K562 (cell line): ENCODE measurements around the gene SLC35G6. TPM values are rescaled to one million over a fixed set of nuclear protein-coding genes. Genes with fewer than 3 reads are reported as not detected.

Experiments used
- CAMTA2 ChIP-seq: fragments of 250-450 bp; sonication (Bioruptor Pico); conservative IDR thresholded peaks from 2 replicates; pipeline ENCODE4 v1.5.1; 2022
- ELF2 ChIP-seq: fragments of 250-450 bp; sonication (Bioruptor Pico); IDR thresholded peaks from 2 replicates; pipeline ENCODE4 v1.5.0; 2021; ENCODE audit warnings: mild to moderate bottlenecking
- EP300 ChIP-seq: IDR thresholded peaks from 2 replicates; pipeline ENCODE4 v1.6.1; 2012; ENCODE audit warnings: low read length, improper control_type of control experiment
- FOXK2 ChIP-seq, 2 experiments: fragments of 450-650 bp; IDR thresholded peaks in 1 of 2; conservative IDR thresholded peaks in 1 of 2; 2 replicates each; pipeline ENCODE4 v1.6.1; 2016; ENCODE audit warnings: low read depth in 2 of 2, mild to moderate bottlenecking in 1 of 2
- GABPA ChIP-seq: fragments of 200-800 bp; sonication (Bioruptor generic); conservative IDR thresholded peaks from 2 replicates; pipeline ENCODE4 v1.6.1; 2016; ENCODE audit warnings: low read depth, missing genetic modification characterization, missing compliant biosample characterization
- NFIC ChIP-seq: fragments of 450-650 bp; IDR thresholded peaks from 2 replicates; pipeline ENCODE4 v1.6.1; 2017; ENCODE audit warnings: mild to moderate bottlenecking, inconsistent platforms
- NR3C1 ChIP-seq: sonication (generic); formaldehyde crosslinking; IDR thresholded peaks from 2 replicates; pipeline ENCODE4 v1.8.1; 2022; ENCODE audit warnings: missing genetic modification reagents
- RBM15 ChIP-seq: fragments of 200-400 bp; formaldehyde crosslinking; IDR thresholded peaks from 2 replicates; pipeline ENCODE4 v1.6.1; 2018; ENCODE audit warnings: mild to moderate bottlenecking, low read length, moderate library complexity; ENCODE audit not compliant: insufficient read depth
- RHOXF2B ChIP-seq: fragments of 250-450 bp; sonication (Bioruptor Pico); conservative IDR thresholded peaks from 2 replicates; pipeline ENCODE4 v1.5.1; 2021
- SIN3B ChIP-seq: fragments of 450-650 bp; IDR thresholded peaks from 2 replicates; pipeline ENCODE4 v1.6.1; 2017; ENCODE audit warnings: low read depth, mild to moderate bottlenecking, moderate library complexity
- SMARCE1 ChIP-seq: fragments of 450-650 bp; IDR thresholded peaks from 2 replicates; pipeline ENCODE4 v1.7.1; 2016; ENCODE audit warnings: mild to moderate bottlenecking
- STAT5A ChIP-seq: IDR thresholded peaks from 2 replicates; pipeline ENCODE4 v1.6.1; 2012; ENCODE audit warnings: low read length, inconsistent platforms, borderline replicate concordance
- XRCC5 ChIP-seq: fragments of 200-400 bp; formaldehyde crosslinking; IDR thresholded peaks from 2 replicates; pipeline ENCODE4 v1.6.1; 2017; ENCODE audit warnings: low read depth, mild to moderate bottlenecking, low read length
- ZBED1 ChIP-seq: IDR thresholded peaks from 2 replicates; pipeline ENCODE4 v1.6.1; 2014
- ZBTB34 ChIP-seq: fragments of 250-450 bp; sonication (Bioruptor Pico); IDR thresholded peaks from 2 replicates; pipeline ENCODE4 v1.8.0; 2021; ENCODE audit warnings: mild to moderate bottlenecking, moderate library complexity
- ZNF217 ChIP-seq: sonication (generic); formaldehyde crosslinking; IDR thresholded peaks from 2 replicates; pipeline ENCODE4 v1.8.0; 2022; ENCODE audit warnings: mild to moderate bottlenecking, missing genetic modification reagents
- ZNF436 ChIP-seq: fragments of 250-450, 450-650 bp; sonication (Bioruptor Pico); formaldehyde crosslinking; IDR thresholded peaks from 2 replicates; pipeline ENCODE4 v1.7.0; 2020; ENCODE audit warnings: mild to moderate bottlenecking
- ZNF551 ChIP-seq: fragments of 250-450 bp; sonication (Bioruptor Pico); IDR thresholded peaks from 2 replicates; pipeline ENCODE4 v1.5.0; 2021; ENCODE audit warnings: mild to moderate bottlenecking, moderate library complexity
- ZNF561 ChIP-seq: fragments of 450-650 bp; formaldehyde crosslinking; conservative IDR thresholded peaks from 2 replicates; pipeline ENCODE4 v1.4.0; 2020; ENCODE audit warnings: mild to moderate bottlenecking, moderate library complexity
- ZNF57 ChIP-seq: fragments of 450-650 bp; formaldehyde crosslinking; IDR thresholded peaks from 2 replicates; pipeline ENCODE4 v1.4.0; 2020; ENCODE audit warnings: mild to moderate bottlenecking, moderate library complexity
- ZNF764 ChIP-seq: fragments of 250-450 bp; sonication (Bioruptor Pico); IDR thresholded peaks from 2 replicates; pipeline ENCODE4 v1.4.0; 2020; ENCODE audit warnings: low read depth, mild to moderate bottlenecking, moderate library complexity
- polyA plus RNA-seq, 8 experiments: library from polyadenylated mRNA; depleted of rRNA in 4 of 8; stranded (reverse) in 5 of 8; unstranded in 3 of 8; fragments of >200 nt; fragmentation: Nextera tagmentation in 2 of 8; fragmentation: Illumina TruSeq in 1 of 8; extraction: Ambion mirVana in 2 of 8; extraction: Trizol in 1 of 8; gene quantifications; 2 replicates each; pipeline versions ENCODE4 v1.2.1 to v1.2.3, GENCODE V29; 2011 to 2014; ENCODE audit warnings: inconsistent platforms in 1 of 8, missing spikeins in 1 of 8
- total RNA-seq, 7 experiments: library from RNA; depleted of rRNA in 6 of 7; stranded (reverse); fragments of >200 nt in 6 of 7; fragmentation: Illumina TruSeq in 2 of 7; extraction: Trizol in 2 of 7; gene quantifications; 2 replicates each; pipeline versions ENCODE4 v1.2.1 to v1.2.3, GENCODE V29; 2011 to 2021; ENCODE audit warnings: low replicate concordance in 1 of 7
- TF ChIP-seq, protein P1 (sequence below): fragments of 150-350 bp; IDR thresholded peaks from 2 replicates; pipeline ENCODE4 v1.6.1; 2014; ENCODE audit warnings: low read depth, mild to moderate bottlenecking, low read length, borderline replicate concordance
- TF ChIP-seq, protein P2 (sequence below): sonication (generic); formaldehyde crosslinking; IDR thresholded peaks from 2 replicates; pipeline ENCODE4 v1.8.0; 2022; ENCODE audit warnings: missing genetic modification reagents, mild to moderate bottlenecking, borderline replicate concordance

Gene SLC35G6
- total and polyA plus RNA-seq, 9 of the 15 experiments (the other 6 are each of a cell fraction or from before 2014, with no cell fraction given): not detected

DNA sequence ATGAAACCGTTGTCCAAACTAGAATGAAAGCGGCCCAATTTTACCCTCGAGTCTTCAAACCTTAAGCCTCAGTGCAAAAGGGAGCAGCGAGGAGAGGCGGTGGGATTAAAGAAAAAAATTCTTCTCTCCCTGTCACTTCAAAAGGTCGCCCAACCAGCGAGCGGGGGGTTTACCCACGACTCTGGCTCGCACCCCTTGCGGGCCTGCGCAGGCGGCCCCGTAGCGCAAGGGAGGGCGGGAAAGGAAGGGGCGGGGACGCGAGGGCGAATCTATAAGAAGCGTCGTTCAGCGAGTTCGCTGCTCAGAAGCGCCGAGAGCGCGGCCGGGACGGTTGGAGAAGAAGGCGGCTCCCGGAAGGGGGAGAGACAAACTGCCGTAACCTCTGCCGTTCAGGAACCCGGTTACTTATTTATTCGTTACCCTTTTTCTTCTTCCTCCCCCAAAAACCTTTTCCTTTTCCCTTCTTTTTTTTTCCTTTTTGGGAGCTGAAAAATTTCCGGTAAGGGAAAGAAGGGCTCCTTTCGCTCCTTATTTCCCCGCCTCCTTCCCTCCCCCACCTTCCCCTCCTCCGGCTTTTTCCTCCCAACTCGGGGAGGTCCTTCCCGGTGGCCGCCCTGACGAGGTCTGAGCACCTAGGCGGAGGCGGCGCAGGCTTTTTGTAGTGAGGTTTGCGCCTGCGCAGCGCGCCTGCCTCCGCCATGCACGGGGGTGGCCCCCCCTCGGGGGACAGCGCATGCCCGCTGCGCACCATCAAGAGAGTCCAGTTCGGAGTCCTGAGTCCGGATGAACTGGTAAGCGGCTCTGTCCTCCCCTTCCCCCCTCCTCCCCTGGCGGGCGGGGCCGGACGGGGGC, 3.0 kb downstream of the SLC35G6 start, which contains the start of gene POLR2A (continued):
- TF ChIP-seq SIN3B (no peak), STAT5A (0 out of 2 replicates have a peak, but pooled peaks have one; percentile 6), NR3C1 (no peak), ELF2 (peak; percentile 80), XRCC5 (no peak), RHOXF2B (CRISPR knock-in tag) (0 out of 2 replicates have a peak, but pooled peaks have one; percentile 13), SMARCE1 (no peak), ZBTB34 (CRISPR knock-in tag) (no peak), ZBED1 (0 out of 2 replicates have a peak, but pooled peaks have one; percentile 39), CAMTA2 (no peak), GABPA (tag) (peak; percentile 65), RBM15 (no peak), ZNF436 (CRISPR knock-in tag) (peak; percentile 72; the same call in 1 of the 2 replicates), ZNF217 (CRISPR knock-in tag) (no peak), ZNF551 (no peak), ZNF561 (no peak), EP300 (peak; percentile 14; the same call in 1 of the 2 replicates), ZNF764 (CRISPR knock-in tag) (0 out of 2 replicates have a peak, but pooled peaks have one; percentile 29), NFIC (peak; percentile 71), ZNF57 (CRISPR knock-in tag) (no peak), FOXK2 (conservative IDR thresholded peaks at IDR 0.05 in 1 of 2, IDR thresholded peaks at IDR 0.05 in 1 of 2; ENCODE audit: low read depth in 2 of 2) (peak in 1 of 2 experiments; percentile 99; a peak in 2 of 4 replicates)
- TF ChIP-seq, protein P1, sequence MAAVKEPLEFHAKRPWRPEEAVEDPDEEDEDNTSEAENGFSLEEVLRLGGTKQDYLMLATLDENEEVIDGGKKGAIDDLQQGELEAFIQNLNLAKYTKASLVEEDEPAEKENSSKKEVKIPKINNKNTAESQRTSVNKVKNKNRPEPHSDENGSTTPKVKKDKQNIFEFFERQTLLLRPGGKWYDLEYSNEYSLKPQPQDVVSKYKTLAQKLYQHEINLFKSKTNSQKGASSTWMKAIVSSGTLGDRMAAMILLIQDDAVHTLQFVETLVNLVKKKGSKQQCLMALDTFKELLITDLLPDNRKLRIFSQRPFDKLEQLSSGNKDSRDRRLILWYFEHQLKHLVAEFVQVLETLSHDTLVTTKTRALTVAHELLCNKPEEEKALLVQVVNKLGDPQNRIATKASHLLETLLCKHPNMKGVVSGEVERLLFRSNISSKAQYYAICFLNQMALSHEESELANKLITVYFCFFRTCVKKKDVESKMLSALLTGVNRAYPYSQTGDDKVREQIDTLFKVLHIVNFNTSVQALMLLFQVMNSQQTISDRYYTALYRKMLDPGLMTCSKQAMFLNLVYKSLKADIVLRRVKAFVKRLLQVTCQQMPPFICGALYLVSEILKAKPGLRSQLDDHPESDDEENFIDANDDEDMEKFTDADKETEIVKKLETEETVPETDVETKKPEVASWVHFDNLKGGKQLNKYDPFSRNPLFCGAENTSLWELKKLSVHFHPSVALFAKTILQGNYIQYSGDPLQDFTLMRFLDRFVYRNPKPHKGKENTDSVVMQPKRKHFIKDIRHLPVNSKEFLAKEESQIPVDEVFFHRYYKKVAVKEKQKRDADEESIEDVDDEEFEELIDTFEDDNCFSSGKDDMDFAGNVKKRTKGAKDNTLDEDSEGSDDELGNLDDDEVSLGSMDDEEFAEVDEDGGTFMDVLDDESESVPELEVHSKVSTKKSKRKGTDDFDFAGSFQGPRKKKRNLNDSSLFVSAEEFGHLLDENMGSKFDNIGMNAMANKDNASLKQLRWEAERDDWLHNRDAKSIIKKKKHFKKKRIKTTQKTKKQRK: no peak; the same call in 1 of the 2 replicates
- TF ChIP-seq, protein P2, sequence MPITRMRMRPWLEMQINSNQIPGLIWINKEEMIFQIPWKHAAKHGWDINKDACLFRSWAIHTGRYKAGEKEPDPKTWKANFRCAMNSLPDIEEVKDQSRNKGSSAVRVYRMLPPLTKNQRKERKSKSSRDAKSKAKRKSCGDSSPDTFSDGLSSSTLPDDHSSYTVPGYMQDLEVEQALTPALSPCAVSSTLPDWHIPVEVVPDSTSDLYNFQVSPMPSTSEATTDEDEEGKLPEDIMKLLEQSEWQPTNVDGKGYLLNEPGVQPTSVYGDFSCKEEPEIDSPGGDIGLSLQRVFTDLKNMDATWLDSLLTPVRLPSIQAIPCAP (CRISPR knock-in tag): peak; percentile 40; the same call in 1 of the 2 replicates
